Measurements from ENCODE around the gene PECR.

DNA sequence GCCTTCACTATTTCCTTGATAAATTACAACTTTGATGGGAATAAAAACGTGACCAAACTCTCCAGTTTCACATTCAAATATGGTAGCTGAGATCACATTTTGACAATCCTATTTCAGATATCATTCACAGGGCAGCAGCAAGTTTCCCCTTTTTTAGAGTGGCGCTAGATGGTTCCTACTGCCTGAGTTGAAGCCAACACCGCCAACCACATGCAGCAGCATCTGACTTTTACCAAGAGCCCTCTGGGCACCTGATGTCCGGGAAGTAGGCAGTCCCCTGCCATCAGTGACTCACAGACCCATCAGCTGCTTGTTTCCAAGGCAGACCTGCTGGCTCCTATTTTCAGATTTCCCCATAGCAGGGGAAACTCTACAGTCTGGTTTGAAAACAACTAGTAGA is 64.2 kb downstream of the PECR start:
- TF ChIP-seq TAF1 (CRISPR knock-in tag; IDR thresholded peaks at IDR 0.05), result no peak
- TF ChIP-seq YY1 (IDR thresholded peaks at IDR 0.05; ENCODE audit: insufficient read depth, insufficient replicate concordance, low read depth, low read length), result no peak
- no peak for TF ChIP-seq POLR2A (IDR thresholded peaks at IDR 0.05; ENCODE audit: insufficient read depth in 1 of 2, low read depth in 2 of 2, low read length in 2 of 2)
- TF ChIP-seq, protein P1, sequence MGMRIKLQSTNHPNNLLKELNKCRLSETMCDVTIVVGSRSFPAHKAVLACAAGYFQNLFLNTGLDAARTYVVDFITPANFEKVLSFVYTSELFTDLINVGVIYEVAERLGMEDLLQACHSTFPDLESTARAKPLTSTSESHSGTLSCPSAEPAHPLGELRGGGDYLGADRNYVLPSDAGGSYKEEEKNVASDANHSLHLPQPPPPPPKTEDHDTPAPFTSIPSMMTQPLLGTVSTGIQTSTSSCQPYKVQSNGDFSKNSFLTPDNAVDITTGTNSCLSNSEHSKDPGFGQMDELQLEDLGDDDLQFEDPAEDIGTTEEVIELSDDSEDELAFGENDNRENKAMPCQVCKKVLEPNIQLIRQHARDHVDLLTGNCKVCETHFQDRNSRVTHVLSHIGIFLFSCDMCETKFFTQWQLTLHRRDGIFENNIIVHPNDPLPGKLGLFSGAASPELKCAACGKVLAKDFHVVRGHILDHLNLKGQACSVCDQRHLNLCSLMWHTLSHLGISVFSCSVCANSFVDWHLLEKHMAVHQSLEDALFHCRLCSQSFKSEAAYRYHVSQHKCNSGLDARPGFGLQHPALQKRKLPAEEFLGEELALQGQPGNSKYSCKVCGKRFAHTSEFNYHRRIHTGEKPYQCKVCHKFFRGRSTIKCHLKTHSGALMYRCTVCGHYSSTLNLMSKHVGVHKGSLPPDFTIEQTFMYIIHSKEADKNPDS (CRISPR knock-in tag; IDR thresholded peaks at IDR 0.05), result no peak
- TF ChIP-seq, protein P2, sequence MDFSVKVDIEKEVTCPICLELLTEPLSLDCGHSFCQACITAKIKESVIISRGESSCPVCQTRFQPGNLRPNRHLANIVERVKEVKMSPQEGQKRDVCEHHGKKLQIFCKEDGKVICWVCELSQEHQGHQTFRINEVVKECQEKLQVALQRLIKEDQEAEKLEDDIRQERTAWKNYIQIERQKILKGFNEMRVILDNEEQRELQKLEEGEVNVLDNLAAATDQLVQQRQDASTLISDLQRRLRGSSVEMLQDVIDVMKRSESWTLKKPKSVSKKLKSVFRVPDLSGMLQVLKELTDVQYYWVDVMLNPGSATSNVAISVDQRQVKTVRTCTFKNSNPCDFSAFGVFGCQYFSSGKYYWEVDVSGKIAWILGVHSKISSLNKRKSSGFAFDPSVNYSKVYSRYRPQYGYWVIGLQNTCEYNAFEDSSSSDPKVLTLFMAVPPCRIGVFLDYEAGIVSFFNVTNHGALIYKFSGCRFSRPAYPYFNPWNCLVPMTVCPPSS (IDR thresholded peaks at IDR 0.05), result no peak
- TF ChIP-seq PLRG1 (conservative IDR thresholded peaks at IDR 0.05), result no peak
- TF ChIP-seq, protein P3, sequence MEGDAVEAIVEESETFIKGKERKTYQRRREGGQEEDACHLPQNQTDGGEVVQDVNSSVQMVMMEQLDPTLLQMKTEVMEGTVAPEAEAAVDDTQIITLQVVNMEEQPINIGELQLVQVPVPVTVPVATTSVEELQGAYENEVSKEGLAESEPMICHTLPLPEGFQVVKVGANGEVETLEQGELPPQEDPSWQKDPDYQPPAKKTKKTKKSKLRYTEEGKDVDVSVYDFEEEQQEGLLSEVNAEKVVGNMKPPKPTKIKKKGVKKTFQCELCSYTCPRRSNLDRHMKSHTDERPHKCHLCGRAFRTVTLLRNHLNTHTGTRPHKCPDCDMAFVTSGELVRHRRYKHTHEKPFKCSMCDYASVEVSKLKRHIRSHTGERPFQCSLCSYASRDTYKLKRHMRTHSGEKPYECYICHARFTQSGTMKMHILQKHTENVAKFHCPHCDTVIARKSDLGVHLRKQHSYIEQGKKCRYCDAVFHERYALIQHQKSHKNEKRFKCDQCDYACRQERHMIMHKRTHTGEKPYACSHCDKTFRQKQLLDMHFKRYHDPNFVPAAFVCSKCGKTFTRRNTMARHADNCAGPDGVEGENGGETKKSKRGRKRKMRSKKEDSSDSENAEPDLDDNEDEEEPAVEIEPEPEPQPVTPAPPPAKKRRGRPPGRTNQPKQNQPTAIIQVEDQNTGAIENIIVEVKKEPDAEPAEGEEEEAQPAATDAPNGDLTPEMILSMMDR (CRISPR knock-in tag; IDR thresholded peaks at IDR 0.05), result no peak
- no peak for TF ChIP-seq CEBPB (IDR thresholded peaks at IDR 0.05; ENCODE audit: borderline replicate concordance, low read depth, low read length)
- TF ChIP-seq ZBTB20 (CRISPR knock-in tag; IDR thresholded peaks at IDR 0.05; ENCODE audit: borderline replicate concordance, low read depth), result no peak
- TF ChIP-seq ZNF354B (CRISPR knock-in tag; IDR thresholded peaks at IDR 0.05), result no peak
- TF ChIP-seq, protein P4, sequence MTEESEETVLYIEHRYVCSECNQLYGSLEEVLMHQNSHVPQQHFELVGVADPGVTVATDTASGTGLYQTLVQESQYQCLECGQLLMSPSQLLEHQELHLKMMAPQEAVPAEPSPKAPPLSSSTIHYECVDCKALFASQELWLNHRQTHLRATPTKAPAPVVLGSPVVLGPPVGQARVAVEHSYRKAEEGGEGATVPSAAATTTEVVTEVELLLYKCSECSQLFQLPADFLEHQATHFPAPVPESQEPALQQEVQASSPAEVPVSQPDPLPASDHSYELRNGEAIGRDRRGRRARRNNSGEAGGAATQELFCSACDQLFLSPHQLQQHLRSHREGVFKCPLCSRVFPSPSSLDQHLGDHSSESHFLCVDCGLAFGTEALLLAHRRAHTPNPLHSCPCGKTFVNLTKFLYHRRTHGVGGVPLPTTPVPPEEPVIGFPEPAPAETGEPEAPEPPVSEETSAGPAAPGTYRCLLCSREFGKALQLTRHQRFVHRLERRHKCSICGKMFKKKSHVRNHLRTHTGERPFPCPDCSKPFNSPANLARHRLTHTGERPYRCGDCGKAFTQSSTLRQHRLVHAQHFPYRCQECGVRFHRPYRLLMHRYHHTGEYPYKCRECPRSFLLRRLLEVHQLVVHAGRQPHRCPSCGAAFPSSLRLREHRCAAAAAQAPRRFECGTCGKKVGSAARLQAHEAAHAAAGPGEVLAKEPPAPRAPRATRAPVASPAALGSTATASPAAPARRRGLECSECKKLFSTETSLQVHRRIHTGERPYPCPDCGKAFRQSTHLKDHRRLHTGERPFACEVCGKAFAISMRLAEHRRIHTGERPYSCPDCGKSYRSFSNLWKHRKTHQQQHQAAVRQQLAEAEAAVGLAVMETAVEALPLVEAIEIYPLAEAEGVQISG (CRISPR knock-in tag; IDR thresholded peaks at IDR 0.05), result no peak
- TF ChIP-seq, protein P5, sequence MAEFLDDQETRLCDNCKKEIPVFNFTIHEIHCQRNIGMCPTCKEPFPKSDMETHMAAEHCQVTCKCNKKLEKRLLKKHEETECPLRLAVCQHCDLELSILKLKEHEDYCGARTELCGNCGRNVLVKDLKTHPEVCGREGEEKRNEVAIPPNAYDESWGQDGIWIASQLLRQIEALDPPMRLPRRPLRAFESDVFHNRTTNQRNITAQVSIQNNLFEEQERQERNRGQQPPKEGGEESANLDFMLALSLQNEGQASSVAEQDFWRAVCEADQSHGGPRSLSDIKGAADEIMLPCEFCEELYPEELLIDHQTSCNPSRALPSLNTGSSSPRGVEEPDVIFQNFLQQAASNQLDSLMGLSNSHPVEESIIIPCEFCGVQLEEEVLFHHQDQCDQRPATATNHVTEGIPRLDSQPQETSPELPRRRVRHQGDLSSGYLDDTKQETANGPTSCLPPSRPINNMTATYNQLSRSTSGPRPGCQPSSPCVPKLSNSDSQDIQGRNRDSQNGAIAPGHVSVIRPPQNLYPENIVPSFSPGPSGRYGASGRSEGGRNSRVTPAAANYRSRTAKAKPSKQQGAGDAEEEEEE (CRISPR knock-in tag; IDR thresholded peaks at IDR 0.05; ENCODE audit: borderline replicate concordance), result no peak
- no peak for TF ChIP-seq ZNF264 (CRISPR knock-in tag; IDR thresholded peaks at IDR 0.05)
- TF ChIP-seq, protein P6, sequence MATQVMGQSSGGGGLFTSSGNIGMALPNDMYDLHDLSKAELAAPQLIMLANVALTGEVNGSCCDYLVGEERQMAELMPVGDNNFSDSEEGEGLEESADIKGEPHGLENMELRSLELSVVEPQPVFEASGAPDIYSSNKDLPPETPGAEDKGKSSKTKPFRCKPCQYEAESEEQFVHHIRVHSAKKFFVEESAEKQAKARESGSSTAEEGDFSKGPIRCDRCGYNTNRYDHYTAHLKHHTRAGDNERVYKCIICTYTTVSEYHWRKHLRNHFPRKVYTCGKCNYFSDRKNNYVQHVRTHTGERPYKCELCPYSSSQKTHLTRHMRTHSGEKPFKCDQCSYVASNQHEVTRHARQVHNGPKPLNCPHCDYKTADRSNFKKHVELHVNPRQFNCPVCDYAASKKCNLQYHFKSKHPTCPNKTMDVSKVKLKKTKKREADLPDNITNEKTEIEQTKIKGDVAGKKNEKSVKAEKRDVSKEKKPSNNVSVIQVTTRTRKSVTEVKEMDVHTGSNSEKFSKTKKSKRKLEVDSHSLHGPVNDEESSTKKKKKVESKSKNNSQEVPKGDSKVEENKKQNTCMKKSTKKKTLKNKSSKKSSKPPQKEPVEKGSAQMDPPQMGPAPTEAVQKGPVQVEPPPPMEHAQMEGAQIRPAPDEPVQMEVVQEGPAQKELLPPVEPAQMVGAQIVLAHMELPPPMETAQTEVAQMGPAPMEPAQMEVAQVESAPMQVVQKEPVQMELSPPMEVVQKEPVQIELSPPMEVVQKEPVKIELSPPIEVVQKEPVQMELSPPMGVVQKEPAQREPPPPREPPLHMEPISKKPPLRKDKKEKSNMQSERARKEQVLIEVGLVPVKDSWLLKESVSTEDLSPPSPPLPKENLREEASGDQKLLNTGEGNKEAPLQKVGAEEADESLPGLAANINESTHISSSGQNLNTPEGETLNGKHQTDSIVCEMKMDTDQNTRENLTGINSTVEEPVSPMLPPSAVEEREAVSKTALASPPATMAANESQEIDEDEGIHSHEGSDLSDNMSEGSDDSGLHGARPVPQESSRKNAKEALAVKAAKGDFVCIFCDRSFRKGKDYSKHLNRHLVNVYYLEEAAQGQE (IDR thresholded peaks at IDR 0.05; ENCODE audit: borderline replicate concordance in 1 of 2, low read depth in 1 of 2, low read length in 2 of 2), result no peak
